ENCODE results near the gene NLRP9. TPM values are rescaled to one million over a fixed set of nuclear protein-coding genes. Genes with fewer than 3 reads are reported as not detected.

NLRP9 gene
- total and polyA plus RNA-seq, 2 of the 13 experiments (the other 11 are each of a cell fraction or from before 2014, with no cell fraction given): not detected

GRCh38 chr19:55700813-55701212, 37.4 kb downstream of the NLRP9 start (continued):
- TF ChIP-seq ZNF3 (CRISPR knock-in tag; IDR thresholded peaks at IDR 0.05) (no peak), SOX6 (IDR thresholded peaks at IDR 0.05) (no peak), SOX6 (CRISPR knock-in tag; IDR thresholded peaks at IDR 0.05) (no peak), ZFYVE20 (CRISPR knock-in tag; IDR thresholded peaks at IDR 0.05; ENCODE audit: borderline replicate concordance, low read depth) (no peak), ZNF331 (CRISPR knock-in tag; IDR thresholded peaks at IDR 0.05) (no peak), NRL (CRISPR knock-in tag; IDR thresholded peaks at IDR 0.05; ENCODE audit: borderline replicate concordance) (no peak), GMEB1 (CRISPR knock-in tag; IDR thresholded peaks at IDR 0.05; ENCODE audit: borderline replicate concordance) (no peak), CREB1 (IDR thresholded peaks at IDR 0.05) (no peak), CREB1 (CRISPR knock-in tag; IDR thresholded peaks at IDR 0.05) (no peak), CEBPB (IDR thresholded peaks at IDR 0.05; ENCODE audit: borderline replicate concordance, low read depth, low read length) (no peak), PPARG (CRISPR knock-in tag; conservative IDR thresholded peaks at IDR 0.05) (no peak)

- no peaks in the 10 kb centered on the region for H3K79me2 ChIP-seq (ENCODE audit: insufficient read depth, low read length)
- no peak overlapping the region for H3K9ac ChIP-seq (ENCODE audit: insufficient read depth, low read depth, low read length)
- no peaks in the 10 kb centered on the region for H3K9me3 ChIP-seq (ENCODE audit: low read length)
- CTCF ChIA-PET (ENCODE audit: low intra/inter-chr PET ratio, low total read pairs): no interaction called here
- intact Hi-C loops (cut with micrococcal nuclease; ENCODE audit: unreplicated experiment): no loop called here
- no peak for TF ChIP-seq MIXL1 (CRISPR knock-in tag; IDR thresholded peaks at IDR 0.05)
- TF ChIP-seq ZNF224 (CRISPR knock-in tag; IDR thresholded peaks at IDR 0.05): no peak
- no peak for TF ChIP-seq HOXA3 (CRISPR knock-in tag; IDR thresholded peaks at IDR 0.05)
- no peak for TF ChIP-seq SMYD3 (CRISPR knock-in tag; IDR thresholded peaks at IDR 0.05)
- TF ChIP-seq CEBPB (IDR thresholded peaks at IDR 0.05; ENCODE audit: borderline replicate concordance, low read depth, low read length): no peak
- no peak for TF ChIP-seq ZNF230 (CRISPR knock-in tag; IDR thresholded peaks at IDR 0.05)
- no peak for TF ChIP-seq SCMH1 (CRISPR knock-in tag; IDR thresholded peaks at IDR 0.05; ENCODE audit: borderline replicate concordance)
- no peak overlapping the region for H3K27ac ChIP-seq (ENCODE audit: extremely low read length, insufficient read depth, low read length)
- no peaks in the 10 kb centered on the region for H4K20me1 ChIP-seq (ENCODE audit: insufficient read depth, low read length)
- no peak overlapping the region for H3K4me2 ChIP-seq (ENCODE audit: low read depth, low read length)
- POLR2A ChIA-PET: no interaction called here
- no peak overlapping the region for H2AFZ ChIP-seq (ENCODE audit: low read length)
- H3K4me3 ChIP-seq (replicated peaks in 1 of 3; ENCODE audit: insufficient read depth in 1 of 3, low read depth in 2 of 3, low read length in 3 of 3): no peak overlapping the region
- DNase-seq (ENCODE audit: low spot score) (no peak), ATAC-seq (no peak), FAIRE-seq (no peak)
- BruUV-seq (replicated peaks): no TSS peak
- H3K4me1 ChIP-seq (ENCODE audit: insufficient read depth, low read length): no peaks in the 10 kb centered on the region
- H3K36me3 ChIP-seq (replicated peaks in 1 of 2; ENCODE audit: control insufficient read depth in 1 of 2, insufficient read depth in 2 of 2, low read length in 2 of 2): peaks cover 12 to 17% of the 10 kb centered on the region in 2 experiments; a peak in 4 of 5 replicates
- WGBS (ENCODE audit: low lambda C conversion rate): 97% methylated on average over 11 of the region's 11 CpGs
- in situ Hi-C loops (cut with HindIII; ENCODE audit: extremely low pct_ligation_motif_present, low pct_unique_long_range_greater_than_20kb): no loop called here
- H3K27me3 ChIP-seq (ENCODE audit: control insufficient read depth in 1 of 2, insufficient read depth in 2 of 2, low read length in 2 of 2): no peaks in the 10 kb centered on the region
Observed at GRCh38 chr19:55699221-55699620, 39.0 kb downstream of the NLRP9 start.
